ENCODE data around the gene ARHGAP24.

GRCh38 chr4:85783900-85784299 lies 308.9 kb downstream of the ARHGAP24 start:
- no peak for TF ChIP-seq POLR2A (IDR thresholded peaks at IDR 0.05)
- no peak for TF ChIP-seq CTCF (IDR thresholded peaks at IDR 0.05)
